Muscle of back (tissue), 11 donors: Measurements from ENCODE around the gene LAPTM4A. TPM values are rescaled to one million over a fixed set of nuclear protein-coding genes. Genes with fewer than 3 reads are reported as not detected.

ENCODE experiments used
- DNase-seq, 3 donors: peaks; one replicate each; pipeline versions ENCODE4 v3.0.0 to v3.0.0-alpha.2; 2013
- polyA plus RNA-seq, 10 donors: library from polyadenylated mRNA; unstranded; fragments of 120-200 nt; gene quantifications; one replicate each; pipeline ENCODE4 v1.2.1, GENCODE V29; 2013; ENCODE audit not compliant: insufficient read length in 10 of 10

The LAPTM4A gene
- polyA plus RNA-seq, 10 donors = 341 to 420 (median 373) TPM

- peak; percentile 83 to 91 (median 88) for DNase-seq
Measured at GRCh38 chr2:19989667-19990415, 61.6 kb downstream of the LAPTM4A start, which contains the start of gene WDR35. WDR35 (minus strand) TSS chr2:19990105; CDS start chr2:19990015, 90 bp downstream.

- no peak for DNase-seq
Measured at GRCh38 chr2:19989342-19989666, 62.1 kb downstream of the LAPTM4A start.

- DNase-seq = no peak
Measured at GRCh38 chr2:19988600-19988999, 62.8 kb downstream of the LAPTM4A start.

- DNase-seq = no peak
Measured at GRCh38 chr2:19987936-19988335, 63.5 kb downstream of the LAPTM4A start.

Other genes with a start within 250 kb of the LAPTM4A start
- gene TTC32, start 149.6 kb downstream of the LAPTM4A start, polyA plus RNA-seq = 10 to 100 TPM; 12.4 to 23.6 (median 17.2) TPM
- gene WDR35, start 61.5 kb downstream of the LAPTM4A start, polyA plus RNA-seq = 10 to 100 TPM in 2 of 10 donors, 1 to 10 TPM in 8; 5.8 to 11.5 (median 8.3) TPM
- 1 to 10 TPM in 7 of 10 donors, under 1 TPM in 3; 0.63 to 1.7 (median 1.2) TPM for gene MATN3, start 39.0 kb downstream of the LAPTM4A start, polyA plus RNA-seq
- gene SDC1, start 173.5 kb upstream of the LAPTM4A start, polyA plus RNA-seq = 10 to 100 TPM in 3 of 10 donors, 1 to 10 TPM in 7; 2.2 to 49.1 (median 7.1) TPM